ENCODE data around the gene AUTS2. TPM values are rescaled to one million over a fixed set of nuclear protein-coding genes. Genes with fewer than 3 reads are reported as not detected.

The AUTS2 gene
- total RNA-seq, 1 experiment from 2014 or later, result 2.5 TPM

DNA sequence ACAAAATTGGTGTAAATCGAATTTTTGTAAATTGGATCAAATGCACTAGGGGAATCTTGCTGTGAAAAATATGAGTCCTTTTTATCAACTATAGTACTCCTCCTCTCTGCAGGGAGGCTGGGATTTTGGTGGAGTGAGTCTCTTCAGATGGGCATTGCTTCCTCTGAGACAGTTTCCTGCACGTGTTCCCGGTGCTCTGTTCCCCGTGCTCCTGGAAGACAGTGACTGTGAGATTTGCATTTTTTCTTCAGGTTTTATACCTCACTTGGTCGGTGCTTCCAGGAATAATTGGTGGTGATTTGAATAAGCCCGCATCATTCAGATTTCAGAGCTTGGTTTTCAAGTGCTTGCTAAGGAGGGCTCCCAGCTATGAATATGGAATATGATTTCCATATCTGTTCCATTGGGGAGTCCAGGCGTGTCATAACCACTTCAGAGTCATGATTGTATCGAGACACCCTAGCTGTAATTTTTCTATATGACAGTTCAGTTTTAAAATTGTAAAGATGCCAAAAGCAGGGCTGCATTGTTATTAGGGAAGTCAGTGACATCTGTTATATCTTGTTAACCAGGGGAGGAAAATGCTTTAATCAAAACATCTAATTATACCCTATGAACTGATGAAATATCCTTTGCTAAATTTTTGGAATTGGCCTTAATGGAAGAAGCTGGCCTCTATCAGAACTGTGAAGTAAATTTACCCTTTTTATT is 12.3 kb downstream of the AUTS2 start:
- BruUV-seq (replicated peaks), result no TSS peak
- POLR2A ChIA-PET, result no interaction called here
- intact Hi-C loops (cut with micrococcal nuclease; ENCODE audit: unreplicated experiment) (no loop called here), in situ Hi-C loops (cut with HindIII; ENCODE audit: low pct_unique_long_range_greater_than_20kb, low sequenced_read_pairs) (no loop called here)
- no peak for TF ChIP-seq POLR2AphosphoS5 (IDR thresholded peaks at IDR 0.05; ENCODE audit: low read depth, low read length)
- no peak for TF ChIP-seq SIN3A (IDR thresholded peaks at IDR 0.05; ENCODE audit: borderline replicate concordance, insufficient read depth, low read depth, low read length)
- no peak for TF ChIP-seq TCF7L2 (IDR thresholded peaks at IDR 0.05; ENCODE audit: low read depth, low read length)
- TF ChIP-seq CTCF (IDR thresholded peaks at IDR 0.05), result no peak
- no peak for TF ChIP-seq REST (IDR thresholded peaks at IDR 0.05; ENCODE audit: insufficient read depth in 1 of 2, low read depth in 2 of 2, low read length in 1 of 2)
- H3K4me1 ChIP-seq (ENCODE audit: control insufficient read depth, insufficient read depth, low read length), result no peaks in the 10 kb centered on the region
- peaks cover 6% of the 10 kb centered on the region for H3K27me3 ChIP-seq (ENCODE audit: control insufficient read depth, insufficient read depth, low read length)
- H3K27ac ChIP-seq (ENCODE audit: low read length), result no peak overlapping the region
- H3K36me3 ChIP-seq (ENCODE audit: control insufficient read depth, insufficient read depth, low read length), result no peaks in the 10 kb centered on the region
- no peak overlapping the region for H3K4me3 ChIP-seq (ENCODE audit: low read depth in 2 of 2, low read length in 2 of 2)
- CTCF ChIA-PET, result no interaction called here
- ATAC-seq (no peak), DNase-seq (ENCODE audit: low read depth, low spot score) (no peak)
- H3K9me3 ChIP-seq (ENCODE audit: control insufficient read depth, insufficient read depth, low read depth, low read length), result no peaks in the 10 kb centered on the region

DNA sequence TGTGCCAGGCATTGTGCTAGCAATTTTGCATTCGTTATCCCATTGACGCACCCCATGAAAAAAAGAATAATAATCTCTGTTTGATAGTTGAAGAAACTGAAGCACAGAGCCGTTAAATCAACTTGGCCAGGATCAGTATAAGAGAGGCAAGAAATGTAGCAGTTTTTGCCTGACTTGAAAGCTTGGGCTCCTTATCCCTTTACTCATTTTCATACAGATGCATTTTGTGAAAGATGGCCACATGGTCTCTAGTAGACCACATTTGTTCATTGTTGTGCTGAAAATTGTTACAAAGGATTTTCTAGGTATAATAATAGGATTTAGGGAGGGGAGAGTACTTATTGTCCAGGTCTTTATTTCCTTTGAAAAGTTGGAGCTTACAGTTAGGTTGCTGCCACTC is 14.7 kb downstream of the AUTS2 start:
- CTCF ChIA-PET, result no interaction called here
- POLR2A ChIA-PET, result no interaction called here
- H3K4me1 ChIP-seq (ENCODE audit: control insufficient read depth, insufficient read depth, low read length), result no peaks in the 10 kb centered on the region
- TF ChIP-seq REST (IDR thresholded peaks at IDR 0.05; ENCODE audit: insufficient read depth in 1 of 2, low read depth in 2 of 2, low read length in 1 of 2) (no peak), CTCF (IDR thresholded peaks at IDR 0.05) (no peak), TCF7L2 (IDR thresholded peaks at IDR 0.05; ENCODE audit: low read depth, low read length) (no peak), POLR2AphosphoS5 (IDR thresholded peaks at IDR 0.05; ENCODE audit: low read depth, low read length) (no peak)
- ATAC-seq (no peak), DNase-seq (ENCODE audit: low read depth, low spot score) (no peak)
- in situ Hi-C loops (cut with HindIII; ENCODE audit: low pct_unique_long_range_greater_than_20kb, low sequenced_read_pairs) (no loop called here), intact Hi-C loops (cut with micrococcal nuclease; ENCODE audit: unreplicated experiment) (no loop called here)
- no peak overlapping the region for H3K27ac ChIP-seq (ENCODE audit: low read length)
- BruUV-seq (replicated peaks), result no TSS peak
- no peaks in the 10 kb centered on the region for H3K36me3 ChIP-seq (ENCODE audit: control insufficient read depth, insufficient read depth, low read length)
- no peaks in the 10 kb centered on the region for H3K27me3 ChIP-seq (ENCODE audit: control insufficient read depth, insufficient read depth, low read length)
- no peaks in the 10 kb centered on the region for H3K9me3 ChIP-seq (ENCODE audit: control insufficient read depth, insufficient read depth, low read depth, low read length)
- H3K4me3 ChIP-seq (ENCODE audit: low read depth in 2 of 2, low read length in 2 of 2), result no peak overlapping the region

Measured in Panc1 (cell line).